ENCODE data around the gene VDR.
A peak's percentile ranks its signal among the peaks of the same experiment; 100 is the strongest.

Gene VDR

DNA sequence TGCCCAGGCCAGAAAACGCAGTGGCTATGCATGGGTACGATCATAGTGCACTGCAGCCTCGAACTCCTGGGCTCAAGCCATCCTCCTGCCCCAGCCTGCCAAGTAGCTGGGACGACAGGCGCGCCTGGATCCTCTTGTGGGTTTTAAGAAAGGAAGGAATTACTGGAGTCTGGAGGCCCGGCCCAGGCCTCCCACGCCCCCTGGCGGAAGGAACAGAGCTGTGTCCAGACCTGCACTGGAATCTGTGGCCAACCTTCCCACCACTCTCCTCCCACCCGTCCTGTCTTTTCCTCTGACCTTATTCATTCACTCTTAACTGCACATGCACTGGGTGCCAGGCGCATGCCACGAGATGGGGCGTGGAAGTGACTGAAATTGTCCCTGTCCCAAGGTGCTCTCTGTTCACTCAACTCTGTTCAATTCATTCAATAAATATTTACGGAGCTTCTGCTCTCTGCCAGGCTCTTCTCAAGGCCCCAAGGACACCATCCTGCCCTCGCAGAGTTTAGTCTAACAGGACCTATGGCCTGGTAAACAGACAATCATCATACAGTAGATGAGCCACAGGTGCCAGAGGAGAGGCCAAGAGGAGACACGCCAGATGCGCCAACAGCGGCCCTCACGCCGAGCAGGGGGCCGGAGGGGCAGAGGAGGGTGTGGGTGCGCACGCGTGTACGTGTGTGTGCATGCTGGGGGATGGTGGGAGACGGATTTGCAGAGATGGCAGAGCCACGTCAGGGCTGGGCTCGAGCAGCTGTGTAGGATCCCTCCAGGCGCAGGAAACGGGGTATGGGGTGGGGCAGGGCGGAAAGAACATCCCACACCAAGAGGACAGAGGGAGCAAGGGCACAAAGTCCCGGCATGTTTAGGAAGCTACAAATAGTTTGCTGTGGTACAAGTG lies 44.9 kb upstream of the VDR start:
- DNase-seq: peak; percentile 58
- H3K4me2 ChIP-seq (ENCODE audit: low read depth, low read length): peak overlapping the region; percentile 67
- H3K4me1 ChIP-seq (ENCODE audit: low read length): 0 out of 2 replicates have a peak, but pooled peaks cover 2% of the 10 kb centered on the region

DNA sequence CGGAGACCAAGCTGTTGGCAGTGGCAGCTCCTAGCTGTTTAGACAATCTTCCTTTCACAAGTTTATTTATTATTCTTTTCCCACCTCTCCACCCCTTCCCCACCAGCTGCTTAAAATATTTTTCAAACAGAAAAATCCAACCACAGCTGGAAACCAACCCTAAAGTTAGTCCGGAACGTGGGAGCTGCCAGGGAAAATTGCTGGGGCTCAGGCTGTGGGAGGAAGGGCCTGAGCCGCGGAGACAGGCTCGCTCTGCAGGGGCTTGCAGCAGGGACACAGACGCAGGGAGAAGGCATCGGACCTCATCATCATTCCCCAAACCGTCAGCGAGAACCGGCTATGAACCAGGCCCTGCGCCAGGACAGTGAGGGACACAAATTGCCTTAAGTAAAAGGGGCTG lies 42.5 kb upstream of the VDR start:
- Histone ChIP-seq H2AFZ (ENCODE audit: low read length) (no peak overlapping the region), H3K4me1 (ENCODE audit: low read length) (0 out of 2 replicates have a peak, but pooled peaks cover 2% of the 10 kb centered on the region), H3K4me3 (ENCODE audit: low read length) (no peak overlapping the region)

More for the DNA sequence above, 44.9 kb upstream of the VDR start:
- TF ChIP-seq, protein P1, sequence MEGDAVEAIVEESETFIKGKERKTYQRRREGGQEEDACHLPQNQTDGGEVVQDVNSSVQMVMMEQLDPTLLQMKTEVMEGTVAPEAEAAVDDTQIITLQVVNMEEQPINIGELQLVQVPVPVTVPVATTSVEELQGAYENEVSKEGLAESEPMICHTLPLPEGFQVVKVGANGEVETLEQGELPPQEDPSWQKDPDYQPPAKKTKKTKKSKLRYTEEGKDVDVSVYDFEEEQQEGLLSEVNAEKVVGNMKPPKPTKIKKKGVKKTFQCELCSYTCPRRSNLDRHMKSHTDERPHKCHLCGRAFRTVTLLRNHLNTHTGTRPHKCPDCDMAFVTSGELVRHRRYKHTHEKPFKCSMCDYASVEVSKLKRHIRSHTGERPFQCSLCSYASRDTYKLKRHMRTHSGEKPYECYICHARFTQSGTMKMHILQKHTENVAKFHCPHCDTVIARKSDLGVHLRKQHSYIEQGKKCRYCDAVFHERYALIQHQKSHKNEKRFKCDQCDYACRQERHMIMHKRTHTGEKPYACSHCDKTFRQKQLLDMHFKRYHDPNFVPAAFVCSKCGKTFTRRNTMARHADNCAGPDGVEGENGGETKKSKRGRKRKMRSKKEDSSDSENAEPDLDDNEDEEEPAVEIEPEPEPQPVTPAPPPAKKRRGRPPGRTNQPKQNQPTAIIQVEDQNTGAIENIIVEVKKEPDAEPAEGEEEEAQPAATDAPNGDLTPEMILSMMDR (IDR thresholded peaks at IDR 0.05; ENCODE audit: low read length): peak; percentile 92
- TF ChIP-seq EZH2phosphoT487 (IDR thresholded peaks at IDR 0.05; ENCODE audit: low read length): no peak
- Histone ChIP-seq H3K27ac (ENCODE audit: low read length) (no peak overlapping the region), H4K20me1 (ENCODE audit: insufficient read depth, low read length) (no peaks in the 10 kb centered on the region), H3K9me2 (replicated peaks; ENCODE audit: insufficient read depth, low read length) (no peaks in the 10 kb centered on the region), H3K36me3 (replicated peaks; ENCODE audit: insufficient read depth, low read length) (no peaks in the 10 kb centered on the region), H3K9ac (ENCODE audit: low read length) (peak overlapping the region; percentile 25; the same call in 1 of the 2 replicates), H3K79me2 (ENCODE audit: low read length) (no peaks in the 10 kb centered on the region), H3K4me3 (ENCODE audit: low read length) (peak overlapping the region; percentile 26; the same call in 1 of the 2 replicates), H2AFZ (ENCODE audit: low read length) (peak overlapping the region; percentile 90), H3F3A (ENCODE audit: insufficient read depth, low read length) (no peaks in the 10 kb centered on the region), H3K27me3 (replicated peaks; ENCODE audit: insufficient read depth, low read length) (no peaks in the 10 kb centered on the region), H3K9me3 (replicated peaks; ENCODE audit: insufficient read depth, low read length) (no peaks in the 10 kb centered on the region)

DNA sequence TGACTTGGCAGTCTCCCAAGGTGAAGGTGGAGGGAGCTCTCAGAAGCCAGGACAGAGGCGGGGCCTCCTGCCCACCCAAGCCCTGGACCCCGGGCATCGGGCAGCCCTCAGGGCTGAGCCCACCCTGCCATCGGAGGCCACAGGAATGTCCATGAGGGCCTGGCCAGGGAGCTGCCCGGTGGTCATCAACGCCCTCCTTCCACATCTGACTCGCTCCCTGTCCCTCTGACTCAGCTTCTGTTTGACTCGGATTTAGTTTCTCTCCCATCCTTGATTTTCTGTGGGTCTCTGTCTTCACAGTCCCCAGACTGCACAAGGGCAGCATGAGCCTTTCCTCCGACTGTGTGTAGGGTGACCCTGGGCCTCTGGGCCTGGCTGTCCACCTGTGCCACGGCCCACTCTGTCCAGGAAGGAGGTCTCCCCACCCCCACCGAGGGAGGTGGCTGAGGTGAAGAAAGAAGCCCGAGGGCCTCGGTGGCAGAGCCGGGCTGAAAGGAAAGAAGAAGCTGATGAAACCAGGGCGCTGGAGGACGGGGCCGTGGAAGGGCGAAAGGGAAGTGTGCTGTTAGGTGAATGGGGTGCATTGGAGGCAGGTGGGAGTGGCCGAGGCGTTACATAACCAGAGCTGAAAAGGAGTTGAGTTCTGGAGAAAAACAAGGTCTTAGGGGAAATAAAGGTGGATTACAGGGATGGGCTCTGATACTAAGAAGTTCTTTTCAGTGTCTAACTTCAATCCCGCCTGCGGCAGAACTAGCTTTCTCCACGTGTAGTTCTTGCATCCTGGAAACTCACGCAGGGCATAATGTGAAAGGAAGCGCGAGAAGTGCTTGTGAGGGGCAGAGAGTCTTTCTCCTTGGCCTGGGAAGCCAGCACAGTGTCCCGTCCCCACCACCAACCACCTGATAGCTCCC lies 41.9 kb upstream of the VDR start:
- Histone ChIP-seq H3K36me3 (replicated peaks; ENCODE audit: insufficient read depth, low read length) (no peaks in the 10 kb centered on the region), H3K9me3 (replicated peaks; ENCODE audit: insufficient read depth, low read length) (no peaks in the 10 kb centered on the region), H3K27me3 (replicated peaks; ENCODE audit: insufficient read depth, low read length) (no peaks in the 10 kb centered on the region), H3K9me2 (replicated peaks; ENCODE audit: insufficient read depth, low read length) (no peaks in the 10 kb centered on the region), H3K27ac (ENCODE audit: low read length) (no peak overlapping the region), H3K4me1 (ENCODE audit: low read length) (0 out of 2 replicates have a peak, but pooled peaks cover 2% of the 10 kb centered on the region), H2AFZ (ENCODE audit: low read length) (no peak overlapping the region), H3K9ac (ENCODE audit: low read length) (no peak overlapping the region), H3K4me2 (ENCODE audit: low read depth, low read length) (no peak overlapping the region), H3K4me3 (ENCODE audit: low read length) (no peak overlapping the region), H4K20me1 (ENCODE audit: insufficient read depth, low read length) (no peaks in the 10 kb centered on the region), H3F3A (ENCODE audit: insufficient read depth, low read length) (no peaks in the 10 kb centered on the region), H3K79me2 (ENCODE audit: low read length) (no peaks in the 10 kb centered on the region)
- DNase-seq: no peak
- TF ChIP-seq, protein P1 (IDR thresholded peaks at IDR 0.05; ENCODE audit: low read length): no peak
- no peak for TF ChIP-seq EZH2phosphoT487 (IDR thresholded peaks at IDR 0.05; ENCODE audit: low read length)
- TF ChIP-seq EZH2 (optimal IDR thresholded peaks at IDR 0.05; ENCODE audit: low read depth, low read length): no peak

More for the DNA sequence above, 42.5 kb upstream of the VDR start:
- no peaks in the 10 kb centered on the region for H3K36me3 ChIP-seq (replicated peaks; ENCODE audit: insufficient read depth, low read length)
- no peaks in the 10 kb centered on the region for H3K9me2 ChIP-seq (replicated peaks; ENCODE audit: insufficient read depth, low read length)
- no peaks in the 10 kb centered on the region for H3F3A ChIP-seq (ENCODE audit: insufficient read depth, low read length)
- no peak overlapping the region for H3K4me2 ChIP-seq (ENCODE audit: low read depth, low read length)
- no peaks in the 10 kb centered on the region for H3K79me2 ChIP-seq (ENCODE audit: low read length)
- H4K20me1 ChIP-seq (ENCODE audit: insufficient read depth, low read length): no peaks in the 10 kb centered on the region
- no peak overlapping the region for H3K9ac ChIP-seq (ENCODE audit: low read length)
- TF ChIP-seq EZH2 (optimal IDR thresholded peaks at IDR 0.05; ENCODE audit: low read depth, low read length): no peak
- no peak for TF ChIP-seq EZH2phosphoT487 (IDR thresholded peaks at IDR 0.05; ENCODE audit: low read length)
- TF ChIP-seq, protein P1 (IDR thresholded peaks at IDR 0.05; ENCODE audit: low read length): no peak
- no peak for DNase-seq
- H3K27me3 ChIP-seq (replicated peaks; ENCODE audit: insufficient read depth, low read length): no peaks in the 10 kb centered on the region
- H3K9me3 ChIP-seq (replicated peaks; ENCODE audit: insufficient read depth, low read length): no peaks in the 10 kb centered on the region
- H3K27ac ChIP-seq (ENCODE audit: low read length): no peak overlapping the region
